CD4-positive, CD25-positive, alpha-beta regulatory T cell (primary cell): ENCODE data around the gene WNT11. TPM values are rescaled to one million over a fixed set of nuclear protein-coding genes. Genes with fewer than 3 reads are reported as not detected.
"Not testable (repeated sequence)": the region's sequence is repeated elsewhere in the genome, so short reads cannot be mapped to it uniquely, and the experiment has no call there.

ENCODE experiments used
- ATAC-seq, 2 donors: fragments of 150-1000 bp; cut with Tn5 transposase; one replicate each; pipeline ENCODE4 v1.10.0; 2021; ENCODE audit warnings: low read depth in 2 of 2, moderate number of reproducible peaks in 2 of 2, moderate library complexity in 1 of 2
- DNase-seq, 3 donors: peaks; one replicate each; pipeline versions ENCODE4 v3.0.0 to v3.0.0-alpha.2; 2012 to 2022; ENCODE audit warnings: mixed read lengths in 1 of 3
- H3K27ac ChIP-seq: one replicate; pipeline ENCODE4 v1.7.0; 2013; ENCODE audit warnings: mild to moderate bottlenecking, low read length; ENCODE audit not compliant: insufficient read depth, poor library complexity, severe bottlenecking
- H3K27me3 ChIP-seq: one replicate; pipeline ENCODE4 v1.7.0; 2013; ENCODE audit warnings: low read length; ENCODE audit not compliant: control insufficient read depth, insufficient read depth
- H3K36me3 ChIP-seq: one replicate; pipeline ENCODE4 v1.7.0; 2013; ENCODE audit warnings: mild to moderate bottlenecking, low read length, moderate library complexity; ENCODE audit not compliant: control insufficient read depth, insufficient read depth
- H3K4me1 ChIP-seq: 2 replicates; pipeline ENCODE4 v1.7.0; 2013; ENCODE audit warnings: mild to moderate bottlenecking, low read length; ENCODE audit not compliant: insufficient read depth, control insufficient read depth, poor library complexity, severe bottlenecking
- H3K4me3 ChIP-seq: one replicate; pipeline ENCODE4 v1.7.0; 2013; ENCODE audit warnings: low read depth, mild to moderate bottlenecking, low read length, moderate library complexity
- H3K9me3 ChIP-seq, 2 experiments: 1 replicate in 1 of 2; 2 replicates in 1 of 2; pipeline ENCODE4 v1.7.0; 2013; ENCODE audit warnings: low read length in 2 of 2, mild to moderate bottlenecking in 1 of 2, moderate library complexity in 1 of 2; ENCODE audit not compliant: control insufficient read depth in 2 of 2
- H3K27ac Mint-ChIP-seq, 3 donors: one replicate each; pipeline ENCODE4 v1.8.0; 2020 to 2022; ENCODE audit warnings: mild to moderate bottlenecking in 3 of 3, mixed read lengths in 3 of 3, moderate library complexity in 2 of 3
- H3K27me3 Mint-ChIP-seq: one replicate; pipeline ENCODE4 v1.8.0; 2022; ENCODE audit warnings: mild to moderate bottlenecking, mixed read lengths
- H3K36me3 Mint-ChIP-seq: one replicate; pipeline ENCODE4 v1.8.0; 2020; ENCODE audit warnings: mixed read lengths
- H3K4me1 Mint-ChIP-seq, 4 donors: one replicate each; pipeline ENCODE4 v1.8.0; 2020 to 2022; ENCODE audit warnings: mixed read lengths in 4 of 4, mild to moderate bottlenecking in 1 of 4
- H3K4me3 Mint-ChIP-seq, 4 donors: one replicate each; pipeline ENCODE4 v1.8.0; 2020 to 2022; ENCODE audit warnings: mild to moderate bottlenecking in 4 of 4, mixed read lengths in 4 of 4, moderate library complexity in 3 of 4
- H3K9me3 Mint-ChIP-seq, 7 donors: one replicate each; pipeline ENCODE4 v1.8.0; 2020 to 2022; ENCODE audit warnings: mixed read lengths in 7 of 7, mild to moderate bottlenecking in 3 of 7, moderate library complexity in 2 of 7
- polyA plus RNA-seq, 4 donors: library from polyadenylated mRNA; unstranded; fragments of 300-500 nt; fragmentation: Illumina TruSeq; gene quantifications; one replicate each; pipeline ENCODE4 v1.2.3, GENCODE V29; 2021
- total RNA-seq: library from RNA; stranded (reverse); gene quantifications from one replicate; pipeline ENCODE4 v1.2.3, GENCODE V29; 2022

Gene WNT11
- total and polyA plus RNA-seq, 5 donors from 2014 or later = 0.43 to 1.2 TPM; not detected in 3

- Mint-ChIP-seq H3K4me3 (peak overlapping the region in 1 of 4 donors; percentile 65), H3K4me1 (peaks cover 0 to 17% (median 11%) of the 10 kb centered on the region in 4 donors), H3K36me3 (no peaks in the 10 kb centered on the region), H3K27me3 (peaks cover 45% of the 10 kb centered on the region), H3K27ac (no peak overlapping the region), H3K9me3 (peaks cover 0 to 3% (median 0%) of the 10 kb centered on the region in 7 donors)
- peaks cover 19% of the 10 kb centered on the region for H3K27me3 ChIP-seq
- no peaks in the 10 kb centered on the region for H3K9me3 ChIP-seq
- ATAC-seq (no peak), DNase-seq (no peak)
- H3K4me1 ChIP-seq = peaks cover 27% of the 10 kb centered on the region
- no peaks in the 10 kb centered on the region for H3K36me3 ChIP-seq
- no peak overlapping the region for H3K27ac ChIP-seq
- H3K4me3 ChIP-seq = no peak overlapping the region
Observed at GRCh38 chr11:76203131-76203925, 3.0 kb downstream of the WNT11 start.

GRCh38 chr11:76201672-76202412 is 4.5 kb downstream of the WNT11 start:
- Histone ChIP-seq H3K27me3 (peaks cover 13% of the 10 kb centered on the region), H3K4me3 (no peak overlapping the region), H3K27ac (no peak overlapping the region), H3K9me3 (no peaks in the 10 kb centered on the region), H3K36me3 (no peaks in the 10 kb centered on the region), H3K4me1 (peaks cover 12% of the 10 kb centered on the region)
- Mint-ChIP-seq H3K27me3 (peaks cover 33% of the 10 kb centered on the region), H3K4me3 (no peak overlapping the region), H3K9me3 (no peaks in the 10 kb centered on the region), H3K27ac (peak overlapping the region in 1 of 3 donors; percentile 66), H3K36me3 (no peaks in the 10 kb centered on the region), H3K4me1 (peaks cover 0 to 9% (median 5%) of the 10 kb centered on the region in 4 donors)
- DNase-seq (no peak), ATAC-seq (no peak)

- Mint-ChIP-seq H3K36me3 (no peaks in the 10 kb centered on the region), H3K9me3 (no peaks in the 10 kb centered on the region), H3K27me3 (peaks cover 29% of the 10 kb centered on the region), H3K4me3 (no peak overlapping the region), H3K4me1 (peaks cover 0 to 6% (median 3%) of the 10 kb centered on the region in 4 donors), H3K27ac (no peak overlapping the region)
- Histone ChIP-seq H3K4me3 (no peak overlapping the region), H3K36me3 (no peaks in the 10 kb centered on the region), H3K9me3 (no peaks in the 10 kb centered on the region), H3K27ac (no peak overlapping the region), H3K4me1 (peaks cover 4% of the 10 kb centered on the region), H3K27me3 (peaks cover 11% of the 10 kb centered on the region)
- no peak for ATAC-seq
- no peak for DNase-seq
Observed at GRCh38 chr11:76201056-76201455, 5.2 kb downstream of the WNT11 start.

- no peak overlapping the region for H3K4me3 ChIP-seq
- H3K27ac ChIP-seq = no peak overlapping the region
- H3K9me3 ChIP-seq = no peaks in the 10 kb centered on the region
- Mint-ChIP-seq H3K9me3 (no peaks in the 10 kb centered on the region), H3K4me3 (no peak overlapping the region), H3K4me1 (no peaks in the 10 kb centered on the region), H3K36me3 (no peaks in the 10 kb centered on the region), H3K27me3 (peaks cover 22% of the 10 kb centered on the region), H3K27ac (peak overlapping the region in 1 of 3 donors; percentile 82)
- no peaks in the 10 kb centered on the region for H3K4me1 ChIP-seq
- no peak for DNase-seq
- no peak for ATAC-seq
- peaks cover 11% of the 10 kb centered on the region for H3K27me3 ChIP-seq
- H3K36me3 ChIP-seq = no peaks in the 10 kb centered on the region
Observed at GRCh38 chr11:76200006-76200940, 6.0 kb downstream of the WNT11 start.

- not testable (repeated sequence) for H3K4me1 Mint-ChIP-seq, H3K9me3 Mint-ChIP-seq, H3K36me3 ChIP-seq, H3K9me3 ChIP-seq, H3K4me1 ChIP-seq, ATAC-seq, DNase-seq, H3K27ac ChIP-seq, H3K4me3 ChIP-seq, H3K36me3 Mint-ChIP-seq, H3K27me3 ChIP-seq, H3K27me3 Mint-ChIP-seq
- peak overlapping the region in 1 of 3 donors; percentile 37 for H3K27ac Mint-ChIP-seq
- peak overlapping the region in 1 of 4 donors; percentile 43 for H3K4me3 Mint-ChIP-seq
Observed at GRCh38 chr11:76198691-76199090, 7.6 kb downstream of the WNT11 start.

GRCh38 chr11:76197941-76198640 is 8.2 kb downstream of the WNT11 start:
- Histone ChIP-seq H3K27ac (no peak overlapping the region), H3K4me1 (no peaks in the 10 kb centered on the region), H3K27me3 (no peaks in the 10 kb centered on the region), H3K4me3 (no peak overlapping the region), H3K36me3 (no peaks in the 10 kb centered on the region), H3K9me3 (no peaks in the 10 kb centered on the region)
- ATAC-seq (no peak), DNase-seq (no peak)
- no peaks in the 10 kb centered on the region for H3K9me3 Mint-ChIP-seq
- H3K4me3 Mint-ChIP-seq = no peak overlapping the region
- peaks cover 5% of the 10 kb centered on the region for H3K27me3 Mint-ChIP-seq
- H3K4me1 Mint-ChIP-seq = no peaks in the 10 kb centered on the region
- H3K27ac Mint-ChIP-seq = peak overlapping the region in 1 of 3 donors; percentile 37
- H3K36me3 Mint-ChIP-seq = no peaks in the 10 kb centered on the region

- no peaks in the 10 kb centered on the region for H3K4me1 ChIP-seq
Observed at GRCh38 chr11:76197332-76197731, 9.0 kb downstream of the WNT11 start.

More at GRCh38 chr11:76197332-76197731, 9.0 kb downstream of the WNT11 start:
- no peak overlapping the region for H3K4me3 ChIP-seq
- DNase-seq = no peak
- H3K27me3 Mint-ChIP-seq = peaks cover 5% of the 10 kb centered on the region
- no peaks in the 10 kb centered on the region for H3K9me3 Mint-ChIP-seq
- no peak overlapping the region for H3K27ac ChIP-seq
- H3K27me3 ChIP-seq = no peaks in the 10 kb centered on the region
- no peak overlapping the region for H3K27ac Mint-ChIP-seq
- H3K9me3 ChIP-seq = no peaks in the 10 kb centered on the region
- H3K4me3 Mint-ChIP-seq = no peak overlapping the region
- ATAC-seq = no peak
- no peaks in the 10 kb centered on the region for H3K36me3 Mint-ChIP-seq
- H3K36me3 ChIP-seq = no peaks in the 10 kb centered on the region
- H3K4me1 Mint-ChIP-seq = no peaks in the 10 kb centered on the region
